ACHN (cell line): Measurements from ENCODE around the gene CHRNA5.
A peak's percentile ranks its signal among the peaks of the same experiment; 100 is the strongest.
"Not testable (repeated sequence)": the region's sequence is repeated elsewhere in the genome, so short reads cannot be mapped to it uniquely, and the experiment has no call there.

Experiments
- DNase-seq: peaks from one replicate; pipeline ENCODE4 v3.0.0-alpha.2; 2015
- in situ Hi-C: cut with HindIII; loops from 2 replicates; pipeline ENCODE4 v1.10.0; 2017; ENCODE audit warnings: low sequenced_read_pairs, low pct_ligation_motif_present, low pct_unique_long_range_greater_than_20kb

CHRNA5 gene

GRCh38 chr15:78565097-78565950, at the start of gene CHRNA5:
TSS of gene CHRNA5 (plus strand) at chr15:78565520. CDS start at chr15:78565720, 200 bp downstream.
- in situ Hi-C loops, result no loop called here
- DNase-seq, result peak; percentile 84

GRCh38 chr15:78520035-78520434, 45.3 kb upstream of the CHRNA5 start:
- DNase-seq, in situ Hi-C loops: not testable (repeated sequence)

GRCh38 chr15:78524230-78524629, 41.1 kb upstream of the CHRNA5 start:
- in situ Hi-C loops, result no loop called here
- DNase-seq, result no peak

- DNase-seq, result no peak
- in situ Hi-C loops, result no loop called here
Observed at GRCh38 chr15:78527325-78527724, 38.0 kb upstream of the CHRNA5 start.

GRCh38 chr15:78533331-78533730, 32.0 kb upstream of the CHRNA5 start:
- in situ Hi-C loops, result no loop called here
- no peak for DNase-seq

GRCh38 chr15:78536134-78536533, 29.2 kb upstream of the CHRNA5 start:
- in situ Hi-C loops, result no loop called here
- no peak for DNase-seq

GRCh38 chr15:78537266-78537905, 27.9 kb upstream of the CHRNA5 start:
- DNase-seq, result no peak
- in situ Hi-C loops, result no loop called here

- no peak for DNase-seq
- in situ Hi-C loops, result no loop called here
Observed at GRCh38 chr15:78538358-78538757, 27.0 kb upstream of the CHRNA5 start.

GRCh38 chr15:78539464-78540140, 25.7 kb upstream of the CHRNA5 start:
- in situ Hi-C loops, DNase-seq: not testable (repeated sequence)

- DNase-seq, result peak; percentile 82
- in situ Hi-C loops, result no loop called here
Observed at GRCh38 chr15:78540141-78540870, 25.0 kb upstream of the CHRNA5 start, which contains the start of gene PSMA4. TSS of gene PSMA4 (plus strand) at chr15:78540444. CDS start at chr15:78541928, 1,484 bp downstream.

- peak; percentile 4 for DNase-seq
- in situ Hi-C loops, result no loop called here
Observed at GRCh38 chr15:78540871-78541743, 24.2 kb upstream of the CHRNA5 start.

GRCh38 chr15:78541744-78542034, 23.6 kb upstream of the CHRNA5 start:
- in situ Hi-C loops, result no loop called here
- no peak for DNase-seq

- no peak for DNase-seq
- in situ Hi-C loops, result no loop called here
Observed at GRCh38 chr15:78542647-78543046, 22.7 kb upstream of the CHRNA5 start.

GRCh38 chr15:78550194-78550593, 15.1 kb upstream of the CHRNA5 start:
- no peak for DNase-seq
- in situ Hi-C loops, result no loop called here

GRCh38 chr15:78550815-78551214, 14.5 kb upstream of the CHRNA5 start:
- in situ Hi-C loops, result no loop called here
- DNase-seq, result no peak

- in situ Hi-C loops, result no loop called here
- DNase-seq, result no peak
Observed at GRCh38 chr15:78551902-78552301, 13.4 kb upstream of the CHRNA5 start.

- in situ Hi-C loops, result no loop called here
Observed at GRCh38 chr15:78552597-78552996, 12.7 kb upstream of the CHRNA5 start.

GRCh38 chr15:78560201-78560600, 5.1 kb upstream of the CHRNA5 start:
- DNase-seq, in situ Hi-C loops: not testable (repeated sequence)

More at GRCh38 chr15:78552597-78552996, 12.7 kb upstream of the CHRNA5 start:
- no peak for DNase-seq
